ENCODE results near the gene RAP1B. TPM values are rescaled to one million over a fixed set of nuclear protein-coding genes. Genes with fewer than 3 reads are reported as not detected.

The RAP1B gene
- total RNA-seq: 51.8 TPM
- long read RNA-seq, full-length matches to known transcripts: 17 of 18 reads
- long read RNA-seq, partial matches to known transcripts: 0 of 18 reads
- long read RNA-seq, other reads (novel, unspliced or antisense): 1 of 18 reads

DNA sequence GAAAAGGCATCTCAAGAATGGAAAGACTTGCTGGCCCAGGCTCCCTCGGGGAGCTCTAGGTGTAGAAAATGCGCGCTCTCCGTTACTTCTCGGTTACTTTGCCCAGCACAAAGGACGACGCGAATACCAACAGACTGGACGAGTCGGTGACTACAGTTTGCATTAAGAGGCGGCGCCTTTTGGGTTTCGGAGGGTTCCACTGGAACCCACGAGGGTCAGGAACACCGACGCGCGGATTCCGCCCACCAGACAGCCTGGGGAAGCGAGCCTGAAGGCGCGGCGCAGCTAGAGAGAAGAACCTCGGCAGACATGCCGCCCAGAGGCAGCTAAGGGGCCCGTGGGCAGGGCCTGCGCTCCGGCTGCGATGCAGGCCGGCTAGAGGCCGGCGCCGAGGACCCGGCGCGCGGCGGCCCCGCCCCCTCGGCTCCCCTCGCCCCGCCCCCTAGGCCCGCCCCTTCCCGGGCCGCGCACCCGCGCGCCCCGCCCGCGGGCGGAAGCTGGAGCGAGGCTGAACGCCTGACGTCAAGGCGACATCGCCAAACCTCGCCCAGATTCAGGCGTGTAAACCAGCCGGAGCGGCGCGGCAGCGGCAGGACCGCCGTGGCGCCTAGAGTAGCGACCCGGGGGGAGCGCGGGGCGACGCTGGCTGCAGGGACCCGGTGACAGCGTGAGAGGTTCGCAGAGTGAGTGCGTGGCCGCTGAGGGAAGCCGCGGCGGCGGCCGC is at the start of gene RAP1B:
Gene RAP1B, plus strand, starts transcription at position 530 of the 724 bp plus-strand sequence. CDS start 37,826 bp downstream, outside the sequence.
- intact Hi-C loops (cut with DNase I): loop anchor here (2.0 kb wide), 3 partner anchors 76 to 252 kb away; partner anchors contain the start of gene NUP107
- peak; percentile 97 for ATAC-seq

DNA sequence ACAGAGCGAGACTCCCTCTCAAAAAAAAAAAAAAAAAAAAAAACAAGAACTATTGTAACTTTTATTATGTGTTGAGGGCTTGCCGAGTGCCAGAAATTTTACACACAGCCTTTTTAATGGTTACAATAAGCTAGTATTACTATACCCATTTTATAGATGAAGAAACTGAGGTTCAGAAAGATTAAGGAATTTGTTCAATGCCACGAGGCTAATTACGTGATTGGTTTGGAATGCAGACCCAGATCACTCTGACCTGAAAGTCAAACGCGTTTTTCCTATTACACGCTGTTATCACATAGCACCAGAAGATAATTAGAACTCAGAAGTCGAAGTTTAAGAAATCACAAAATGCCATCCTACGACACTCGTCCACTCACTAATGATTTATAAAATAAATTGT is 48.9 kb upstream of the RAP1B start:
- intact Hi-C loops (cut with DNase I): no loop called here
- no peak for DNase-seq (ENCODE audit: missing footprints)
- ATAC-seq: no peak

More for the DNA sequence above, at the start of gene RAP1B:
- peak; percentile 95 for DNase-seq (ENCODE audit: missing footprints)

DNA sequence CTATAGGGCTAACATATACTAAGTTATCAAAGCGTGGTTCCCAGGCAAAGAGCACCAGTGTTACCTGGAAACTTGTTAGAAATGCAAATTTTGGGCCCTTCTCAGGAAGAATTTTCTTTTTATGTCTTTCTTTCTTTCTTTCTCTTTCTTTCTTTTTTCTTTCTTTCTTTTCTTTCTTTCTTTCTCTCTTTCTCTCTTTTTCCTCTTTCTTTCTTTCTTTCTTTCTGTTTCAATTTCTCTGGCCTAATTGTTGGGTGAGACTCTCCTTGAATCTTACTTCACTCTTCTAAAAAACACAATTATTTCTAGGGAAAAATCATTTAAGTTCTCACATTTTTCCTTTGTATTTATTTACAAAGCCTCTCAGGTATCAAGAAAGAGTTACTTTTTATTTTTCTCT is 46.5 kb upstream of the RAP1B start:
- ATAC-seq (no peak), DNase-seq (ENCODE audit: missing footprints) (no peak)
- intact Hi-C loops (cut with DNase I): no loop called here

DNA sequence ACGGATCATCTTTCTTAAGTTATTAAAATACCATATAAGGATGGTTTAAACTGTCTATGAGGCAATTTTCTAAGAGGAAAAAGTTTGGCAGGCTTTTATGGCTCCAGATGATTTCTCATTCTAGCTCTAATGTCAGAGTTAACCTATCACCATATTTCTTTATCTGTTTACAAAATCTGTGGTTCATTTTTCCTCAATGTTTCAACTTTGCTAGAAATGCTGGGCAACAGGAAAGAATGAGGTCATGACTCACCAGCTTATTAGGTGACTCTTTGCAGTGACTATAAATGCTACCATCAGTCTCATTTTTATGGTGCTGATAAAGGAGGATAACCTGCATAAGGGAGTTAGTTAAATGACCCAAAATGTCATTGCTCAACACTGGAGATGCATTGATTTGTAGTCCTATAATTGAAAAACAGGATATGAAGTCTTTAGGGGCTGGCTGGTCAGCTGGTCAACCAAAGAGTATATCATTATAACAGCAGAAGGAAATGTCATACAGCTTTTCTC is 45.3 kb upstream of the RAP1B start:
- ATAC-seq (no peak), DNase-seq (ENCODE audit: missing footprints) (no peak)
- intact Hi-C loops (cut with DNase I): no loop called here

DNA sequence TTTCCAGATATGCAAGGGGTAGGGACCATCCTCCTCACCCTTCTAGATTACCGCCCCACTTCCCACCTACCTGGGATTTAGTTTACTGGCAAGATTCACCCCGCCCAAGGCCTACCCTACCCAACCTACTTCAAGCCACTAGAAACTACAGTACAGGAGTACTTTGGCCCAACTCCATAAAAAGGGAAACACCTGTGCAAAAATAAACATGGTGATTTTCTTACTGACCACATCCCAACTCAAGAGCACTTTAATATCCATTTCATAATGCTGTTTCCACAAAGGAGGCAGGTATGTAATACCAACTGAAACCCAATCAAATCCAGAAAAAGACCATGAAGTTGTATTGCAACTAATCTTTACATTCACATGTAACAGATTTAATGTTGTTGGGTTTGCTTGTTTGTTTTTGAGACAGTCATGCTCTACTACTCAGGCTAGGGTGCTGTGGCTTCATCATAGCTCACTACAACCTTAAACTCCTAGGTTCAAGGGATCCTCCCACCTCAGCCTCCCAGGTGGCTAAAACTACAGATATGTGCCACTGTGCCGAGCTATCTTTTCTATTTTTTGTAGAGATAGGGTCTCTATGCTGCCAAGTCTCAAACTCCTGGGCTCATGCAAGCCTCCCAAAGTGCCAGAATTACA is 41.7 kb upstream of the RAP1B start:
- ATAC-seq: no peak
- intact Hi-C loops (cut with DNase I): no loop called here
- DNase-seq (ENCODE audit: missing footprints): no peak

DNA sequence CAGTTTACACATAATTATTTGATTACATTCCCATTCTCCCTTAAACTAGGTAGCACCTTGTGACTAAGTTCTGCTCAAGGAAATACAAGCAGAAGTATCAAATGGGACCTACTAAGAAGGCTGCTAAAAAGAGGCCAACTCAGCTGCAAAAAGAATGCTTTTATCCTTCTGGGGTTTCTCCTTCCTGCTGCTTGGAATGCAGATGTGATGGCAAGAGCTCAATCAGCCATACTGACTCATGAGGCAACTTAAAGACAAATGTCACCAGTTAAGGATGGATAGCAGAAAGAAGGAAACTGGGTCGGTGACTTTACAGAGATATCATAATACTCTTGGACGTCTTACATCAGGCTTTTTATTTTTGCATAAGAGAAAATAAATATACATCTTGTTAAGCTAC is 38.0 kb upstream of the RAP1B start:
- intact Hi-C loops (cut with DNase I): no loop called here
- ATAC-seq (no peak), DNase-seq (ENCODE audit: missing footprints) (no peak)

DNA sequence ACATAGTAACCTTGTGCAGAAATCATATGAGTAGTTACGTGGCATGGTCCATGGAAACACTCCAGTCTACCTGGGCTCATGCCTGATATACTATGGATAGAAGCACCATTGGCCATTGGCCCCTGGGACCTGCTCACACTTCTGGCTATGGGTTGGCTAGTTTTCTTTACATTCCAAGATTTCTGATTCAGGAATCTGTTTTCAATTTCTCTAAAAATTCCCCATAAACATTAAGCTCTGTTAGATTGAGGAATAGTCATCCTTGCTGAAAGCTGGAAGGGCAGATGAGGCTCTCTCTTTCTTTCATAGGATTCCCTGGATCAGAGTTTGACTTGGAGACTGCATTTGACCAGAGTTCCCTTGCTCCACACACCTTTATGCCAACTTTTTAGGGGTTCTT is 37.3 kb upstream of the RAP1B start:
- intact Hi-C loops (cut with DNase I): no loop called here
- DNase-seq (ENCODE audit: missing footprints): no peak
- ATAC-seq: no peak

DNA sequence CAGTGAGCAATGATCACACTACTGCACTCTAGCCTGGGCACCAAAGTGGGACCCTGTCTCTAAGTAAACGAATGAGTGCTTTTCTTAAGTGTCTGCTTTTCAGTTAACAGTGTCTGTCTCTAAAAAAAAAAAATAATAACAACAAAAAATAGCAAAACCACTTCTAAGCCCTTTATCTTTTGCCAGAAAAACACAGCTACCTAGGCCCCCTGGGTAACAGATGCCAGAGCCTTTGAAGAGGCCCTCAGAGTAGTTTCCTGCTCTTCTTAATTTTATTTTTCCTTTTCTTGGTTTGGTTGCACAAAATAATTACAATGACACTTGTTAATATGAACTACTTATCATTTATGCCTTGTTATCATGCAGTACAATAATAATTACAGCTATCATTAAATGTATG is 32.8 kb upstream of the RAP1B start:
- DNase-seq (ENCODE audit: missing footprints) (no peak), ATAC-seq (no peak)
- intact Hi-C loops (cut with DNase I): no loop called here

DNA sequence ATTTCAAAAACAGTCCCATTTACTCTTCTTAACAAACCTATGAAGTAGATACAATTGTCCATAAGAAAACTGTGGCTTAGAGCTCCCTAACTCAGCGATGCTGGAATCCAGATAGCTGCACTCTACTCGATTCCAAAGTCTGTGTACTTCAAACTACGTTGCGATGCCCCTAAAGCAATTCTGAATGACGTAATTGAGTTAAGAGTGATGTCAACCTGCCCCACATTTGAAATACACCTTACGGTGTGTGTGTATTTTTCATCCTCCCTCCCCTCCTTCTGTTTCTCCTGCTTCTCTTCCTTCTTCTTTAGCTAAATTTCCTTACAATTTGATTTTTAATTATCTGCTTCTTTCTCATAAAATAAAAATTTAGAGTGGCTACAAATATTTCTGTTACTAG is 31.9 kb upstream of the RAP1B start:
- DNase-seq (ENCODE audit: missing footprints) (no peak), ATAC-seq (no peak)
- intact Hi-C loops (cut with DNase I): no loop called here

DNA sequence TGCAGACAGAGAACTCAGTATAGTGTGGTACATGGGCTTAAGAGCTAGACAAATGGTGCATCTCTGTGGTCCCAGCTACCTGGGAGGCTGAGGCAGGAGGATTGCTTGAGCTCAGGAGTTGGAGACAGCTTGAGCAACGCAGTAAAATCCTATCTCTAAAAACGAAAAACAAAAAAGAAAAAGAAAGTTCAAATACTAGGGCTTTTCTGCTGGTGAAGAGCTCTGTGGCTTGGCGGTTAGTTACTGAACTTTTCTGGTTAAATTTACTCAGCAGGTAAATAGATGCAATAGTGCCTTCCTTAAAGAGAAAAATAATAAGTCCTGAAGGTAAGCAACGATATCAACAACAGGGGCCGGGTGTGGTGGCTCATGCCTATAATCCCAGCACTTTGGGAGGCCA is 31.4 kb upstream of the RAP1B start:
- intact Hi-C loops (cut with DNase I): no loop called here
- no peak for ATAC-seq
- no peak for DNase-seq (ENCODE audit: missing footprints)

DNA sequence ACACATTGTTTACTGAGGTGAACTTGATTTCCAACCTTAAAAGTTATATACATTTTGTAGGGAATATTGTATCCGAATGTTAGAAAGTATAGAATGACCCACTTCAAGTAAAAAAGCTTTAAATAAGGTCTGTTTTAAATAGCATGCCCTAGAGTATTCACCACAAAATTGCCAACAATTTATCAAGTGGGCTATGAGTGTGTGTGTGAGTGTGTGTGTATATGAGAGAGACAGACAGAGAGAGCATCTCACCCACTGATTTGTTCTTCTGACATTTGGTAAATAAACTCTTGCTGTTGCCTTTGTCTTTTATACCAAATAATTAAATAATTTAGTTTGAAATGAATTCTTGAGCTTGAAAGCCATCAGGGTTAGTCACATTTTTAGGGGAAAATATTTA is 29.8 kb upstream of the RAP1B start:
- intact Hi-C loops (cut with DNase I): no loop called here
- ATAC-seq (no peak), DNase-seq (ENCODE audit: missing footprints) (no peak)

DNA sequence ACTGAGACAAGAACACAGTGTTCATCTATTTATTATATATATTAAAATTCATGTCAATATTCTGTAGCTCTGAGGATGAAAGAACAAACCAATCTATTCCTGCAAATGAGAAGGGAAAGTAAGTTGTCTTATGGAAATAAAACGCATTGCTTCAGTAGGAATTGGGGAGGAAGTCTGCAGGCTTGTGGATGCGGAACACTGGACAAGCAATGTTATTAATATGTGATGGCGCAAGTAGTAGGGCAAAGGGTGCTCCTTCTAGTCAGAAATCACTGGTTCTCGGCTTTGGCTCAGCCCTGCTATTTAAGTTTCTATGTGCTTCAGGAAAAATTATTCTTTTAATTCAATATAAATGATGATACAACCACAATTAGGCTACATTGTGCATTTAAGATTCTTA is 28.8 kb upstream of the RAP1B start:
- intact Hi-C loops (cut with DNase I): no loop called here
- no peak for ATAC-seq

DNA sequence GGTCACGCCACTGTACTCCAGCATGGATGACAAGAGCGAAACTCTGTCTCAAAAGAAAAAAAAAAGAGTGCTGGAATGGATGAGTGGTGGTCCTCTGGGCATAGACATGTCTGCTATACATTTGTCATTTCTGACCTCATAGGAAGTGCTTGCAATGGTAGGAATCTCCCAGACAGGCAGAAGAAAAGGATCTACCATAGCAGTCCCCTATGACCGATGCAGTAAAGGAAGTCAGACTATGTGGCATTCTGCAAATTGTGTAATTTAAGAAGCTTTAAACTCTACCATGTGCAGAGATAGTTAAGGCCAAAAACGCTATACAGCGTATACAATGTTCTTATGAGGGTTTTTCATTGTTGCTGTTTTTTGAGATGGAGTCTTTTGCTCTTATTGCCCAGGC is 24.7 kb upstream of the RAP1B start:
- intact Hi-C loops (cut with DNase I): no loop called here
- ATAC-seq (no peak), DNase-seq (ENCODE audit: missing footprints) (no peak)

More for the DNA sequence above, 28.8 kb upstream of the RAP1B start:
- no peak for DNase-seq (ENCODE audit: missing footprints)

DNA sequence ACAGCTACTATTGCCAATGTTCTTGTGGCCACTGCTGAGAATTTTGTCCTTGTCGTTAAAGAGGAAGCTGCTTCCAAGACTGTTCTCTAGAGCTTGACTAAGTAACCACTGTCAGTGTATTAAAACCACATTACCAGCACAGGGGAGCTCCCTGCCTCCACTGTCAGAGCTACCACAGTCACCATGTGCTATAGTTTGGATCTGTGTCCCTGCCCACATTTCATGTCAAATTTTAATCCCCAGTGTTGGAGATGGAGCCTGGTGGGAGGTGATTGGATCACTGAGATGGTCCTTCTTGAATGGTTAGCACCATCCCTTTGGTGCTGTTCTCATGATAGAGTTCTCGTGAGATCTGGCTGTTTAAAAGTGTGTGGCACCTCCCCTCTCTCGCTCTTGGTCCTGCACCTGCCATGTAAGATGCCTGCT is 23.2 kb upstream of the RAP1B start:
- DNase-seq (ENCODE audit: missing footprints): no peak
- ATAC-seq: no peak
- intact Hi-C loops (cut with DNase I): no loop called here

DNA sequence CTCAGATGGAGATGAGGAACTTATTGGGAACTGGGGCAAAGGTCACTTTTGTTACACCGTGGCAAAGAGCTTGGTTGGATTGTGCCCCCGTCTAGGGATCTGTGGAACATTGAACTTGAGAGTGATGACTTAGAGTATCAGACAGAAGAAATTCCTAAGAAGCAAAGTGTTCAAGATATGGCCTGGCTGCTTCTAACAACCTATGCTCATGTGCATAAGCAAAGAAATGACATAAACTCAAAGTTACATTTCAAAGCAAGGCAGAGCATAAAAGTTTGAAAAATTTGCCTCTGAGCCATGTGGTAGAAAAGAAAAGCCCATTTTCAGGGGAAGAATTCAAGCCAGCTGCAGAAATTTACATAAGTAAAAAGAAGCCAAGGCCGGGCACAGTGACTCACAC is 21.5 kb upstream of the RAP1B start:
- no peak for DNase-seq (ENCODE audit: missing footprints)
- no peak for ATAC-seq
- intact Hi-C loops (cut with DNase I): no loop called here

DNA sequence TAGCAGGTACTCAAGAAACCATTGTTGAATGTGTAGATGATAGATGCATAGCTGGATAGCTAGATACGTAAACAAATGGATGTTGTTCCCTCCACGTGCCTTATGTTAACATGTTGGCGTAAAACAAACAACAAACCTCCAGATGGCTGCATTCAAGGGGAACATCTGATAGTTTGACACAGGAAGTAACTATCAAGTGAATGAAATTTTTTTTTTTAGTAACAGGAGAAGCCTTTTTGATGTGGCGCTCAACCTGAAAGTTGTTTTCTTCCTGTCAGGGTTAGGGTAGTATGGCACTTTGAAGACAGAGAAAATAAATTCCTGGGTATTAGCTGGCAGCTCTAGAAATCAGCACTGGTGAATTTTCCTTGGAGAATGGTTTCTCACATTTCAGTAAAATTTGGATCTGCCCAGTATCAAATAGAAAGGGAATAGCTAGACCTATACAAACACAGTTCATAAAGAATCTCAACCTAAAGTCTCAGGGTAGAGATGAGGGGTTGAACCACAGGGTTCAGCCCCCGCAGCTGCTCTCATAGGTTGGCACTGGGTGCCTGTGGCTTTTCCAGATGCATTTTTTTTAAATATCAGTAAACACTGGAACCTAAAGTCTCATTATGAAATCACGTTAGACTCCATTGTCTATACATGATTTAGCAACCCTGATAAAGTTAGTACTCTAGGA is 18.8 kb upstream of the RAP1B start:
- intact Hi-C loops (cut with DNase I): no loop called here
- ATAC-seq (no peak), DNase-seq (ENCODE audit: missing footprints) (no peak)

DNA sequence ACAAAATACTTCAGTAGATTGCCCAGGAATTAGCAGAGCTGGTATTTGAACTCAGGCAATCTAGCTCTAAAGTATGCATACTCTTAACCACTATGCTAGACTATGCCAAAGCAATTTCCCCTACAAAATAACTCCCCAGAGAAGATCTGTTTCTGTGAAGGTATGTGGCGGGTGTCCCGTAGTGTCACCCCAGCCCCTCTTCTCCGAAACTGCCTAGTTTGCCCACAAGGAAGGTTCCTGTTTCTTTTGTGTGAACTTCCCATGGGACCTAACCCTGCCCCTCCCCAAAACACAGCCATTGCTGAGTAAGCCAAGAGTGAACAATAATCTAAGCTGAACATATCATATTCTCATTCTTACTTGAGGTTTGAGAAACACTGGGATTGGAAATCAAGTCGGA is 15.5 kb upstream of the RAP1B start:
- intact Hi-C loops (cut with DNase I): no loop called here
- no peak for DNase-seq (ENCODE audit: missing footprints)

DNA sequence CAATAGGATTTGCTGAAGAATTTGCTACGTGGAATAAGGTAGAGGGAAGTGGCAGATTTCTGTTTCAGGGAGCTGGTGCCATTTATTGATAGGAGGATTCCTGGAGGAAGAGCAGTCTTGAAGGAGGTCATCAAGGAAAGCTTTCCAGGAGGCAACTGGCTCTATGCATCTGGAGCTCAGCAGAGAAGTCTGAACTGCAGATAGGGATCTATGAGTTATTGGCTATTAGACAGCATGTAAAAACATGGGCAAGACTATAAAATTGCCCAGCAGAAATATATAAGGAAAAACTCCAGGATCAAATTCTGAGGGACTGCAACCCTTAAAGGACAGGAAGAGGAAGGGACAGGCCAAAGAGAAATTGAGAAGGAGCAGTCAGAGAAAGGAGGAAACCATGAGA is 8.9 kb upstream of the RAP1B start:
- ATAC-seq (no peak), DNase-seq (ENCODE audit: missing footprints) (no peak)
- intact Hi-C loops (cut with DNase I): no loop called here

More for the DNA sequence above, 15.5 kb upstream of the RAP1B start:
- no peak for ATAC-seq

DNA sequence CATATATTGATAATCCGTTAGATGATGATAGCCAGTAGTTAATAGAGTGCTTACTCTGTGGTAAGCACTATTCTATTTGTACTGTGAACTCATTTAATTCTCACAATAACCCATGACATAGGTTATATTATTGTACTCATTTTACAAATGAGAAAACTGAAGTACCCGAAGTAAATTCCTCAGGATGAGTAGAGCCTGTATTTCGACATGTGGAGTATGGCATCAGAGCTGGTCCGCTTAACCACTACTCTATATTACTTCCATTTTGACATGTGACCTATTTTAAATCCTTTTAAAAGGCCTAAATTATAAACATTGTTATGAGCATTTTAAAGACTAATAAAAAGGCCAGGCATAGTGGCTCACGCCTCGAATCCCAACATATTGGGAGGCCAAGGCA is 8.0 kb upstream of the RAP1B start:
- ATAC-seq (no peak), DNase-seq (ENCODE audit: missing footprints) (no peak)
- intact Hi-C loops (cut with DNase I): no loop called here

DNA sequence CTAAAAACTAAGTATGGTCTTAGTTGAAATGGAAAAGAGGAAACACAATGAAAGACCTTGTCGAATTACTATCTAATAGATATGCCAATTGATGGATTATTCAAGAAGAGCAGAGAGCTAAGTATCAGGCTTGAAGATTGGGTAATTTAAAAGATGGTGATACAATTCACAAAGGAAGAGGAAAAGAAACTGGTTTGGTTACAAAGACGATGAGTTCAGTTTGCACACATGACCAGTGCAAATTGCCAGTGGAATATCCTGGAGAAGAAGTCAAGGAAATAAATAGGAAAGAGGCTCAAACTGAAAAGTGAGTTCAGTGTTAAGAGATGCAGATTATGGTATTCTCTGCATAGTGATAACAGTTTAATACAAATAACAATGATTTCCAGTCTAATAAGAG is 2.5 kb upstream of the RAP1B start:
- DNase-seq (ENCODE audit: missing footprints): no peak
- ATAC-seq: no peak
- intact Hi-C loops (cut with DNase I): no loop called here

Data from Right ventricle myocardium inferior (tissue), 1 donor.